Endodermal cell (in vitro differentiated cells): Measurements from ENCODE around the gene NEDD9. TPM values are rescaled to one million over a fixed set of nuclear protein-coding genes. Genes with fewer than 3 reads are reported as not detected.

ENCODE experiments used
- DNase-seq: peaks from one replicate; pipeline ENCODE4 v3.0.0-alpha.2; 2017
- H3K27ac ChIP-seq: 2 replicates; pipeline ENCODE4 v1.5.1; 2013; ENCODE audit warnings: mild to moderate bottlenecking, low read depth, low read length, moderate library complexity
- H3K27me3 ChIP-seq: 2 replicates; pipeline ENCODE4 v1.6.1; 2013; ENCODE audit warnings: mild to moderate bottlenecking, low read length, moderate library complexity; ENCODE audit not compliant: insufficient read depth, control insufficient read depth, poor library complexity, severe bottlenecking
- H3K36me3 ChIP-seq: 2 replicates; pipeline ENCODE4 v1.7.0; 2013; ENCODE audit warnings: mild to moderate bottlenecking, low read length, moderate library complexity; ENCODE audit not compliant: control insufficient read depth, insufficient read depth
- H3K4me1 ChIP-seq: one replicate; pipeline ENCODE4 v1.7.0; 2013; ENCODE audit warnings: low read length; ENCODE audit not compliant: control insufficient read depth, insufficient read depth
- H3K4me3 ChIP-seq: 2 replicates; pipeline ENCODE4 v1.5.1; 2013; ENCODE audit warnings: mild to moderate bottlenecking, low read length, moderate library complexity
- H3K9ac ChIP-seq: 2 replicates; pipeline ENCODE4 v1.6.1; 2013; ENCODE audit warnings: mild to moderate bottlenecking, low read length, moderate library complexity; ENCODE audit not compliant: poor library complexity, severe bottlenecking; ENCODE audit errors: extremely low read depth
- H3K9me3 ChIP-seq: 2 replicates; pipeline ENCODE4 v1.6.1; 2013; ENCODE audit warnings: mild to moderate bottlenecking, low read length, moderate library complexity; ENCODE audit not compliant: control insufficient read depth
- H3K27ac Mint-ChIP-seq: 2 replicates; pipeline ENCODE4 v1.8.0; 2020; ENCODE audit warnings: mixed read lengths
- H3K27me3 Mint-ChIP-seq: 2 replicates; pipeline ENCODE4 v1.8.0; 2021; ENCODE audit warnings: mild to moderate bottlenecking, mixed read lengths; ENCODE audit not compliant: insufficient read depth
- H3K36me3 Mint-ChIP-seq: 2 replicates; pipeline ENCODE4 v1.8.0; 2020; ENCODE audit warnings: low read depth, mixed read lengths
- H3K4me1 Mint-ChIP-seq: 2 replicates; pipeline ENCODE4 v1.8.0; 2020; ENCODE audit warnings: mixed read lengths
- H3K4me3 Mint-ChIP-seq: 2 replicates; pipeline ENCODE4 v1.8.0; 2020; ENCODE audit warnings: mild to moderate bottlenecking, moderate library complexity, mixed read lengths
- H3K9me3 Mint-ChIP-seq: 2 replicates; pipeline ENCODE4 v1.8.0; 2020; ENCODE audit warnings: mild to moderate bottlenecking, mixed read lengths
- WGBS, 2 experiments: methylation state at CpG; one replicate each; pipeline versions ENCODE4 v1.1.5 to v1.1.7; 2013; ENCODE audit warnings: missing lambda C conversion rate in 2 of 2, mixed read lengths in 1 of 2; ENCODE audit not compliant: insufficient coverage in 1 of 2, insufficient read length in 1 of 2; 5-methylcytosine and 5-hydroxymethylcytosine counted together
- total RNA-seq, 2 donors: library from RNA; stranded (reverse); fragmentation: NEBNext Ultra II Directional in 1 of 2; extraction: Animal tissue kit (Norgen Biotek cat#: 25700) in 1 of 2; gene quantifications; 2 replicates in 1 of 2; 3 replicates in 1 of 2; pipeline ENCODE4 v1.2.1, GENCODE V29; 2021
- TF ChIP-seq, protein P1 (sequence below): fragments of 200-600 bp; sonication (generic); conservative IDR thresholded peaks from 2 replicates; pipeline ENCODE4 v1.5.0; 2021; ENCODE audit warnings: antibody characterized with exemption, mild to moderate bottlenecking

The NEDD9 gene
- total RNA-seq, 2 donors from 2014 or later: 1.7 to 7.4 TPM

DNA sequence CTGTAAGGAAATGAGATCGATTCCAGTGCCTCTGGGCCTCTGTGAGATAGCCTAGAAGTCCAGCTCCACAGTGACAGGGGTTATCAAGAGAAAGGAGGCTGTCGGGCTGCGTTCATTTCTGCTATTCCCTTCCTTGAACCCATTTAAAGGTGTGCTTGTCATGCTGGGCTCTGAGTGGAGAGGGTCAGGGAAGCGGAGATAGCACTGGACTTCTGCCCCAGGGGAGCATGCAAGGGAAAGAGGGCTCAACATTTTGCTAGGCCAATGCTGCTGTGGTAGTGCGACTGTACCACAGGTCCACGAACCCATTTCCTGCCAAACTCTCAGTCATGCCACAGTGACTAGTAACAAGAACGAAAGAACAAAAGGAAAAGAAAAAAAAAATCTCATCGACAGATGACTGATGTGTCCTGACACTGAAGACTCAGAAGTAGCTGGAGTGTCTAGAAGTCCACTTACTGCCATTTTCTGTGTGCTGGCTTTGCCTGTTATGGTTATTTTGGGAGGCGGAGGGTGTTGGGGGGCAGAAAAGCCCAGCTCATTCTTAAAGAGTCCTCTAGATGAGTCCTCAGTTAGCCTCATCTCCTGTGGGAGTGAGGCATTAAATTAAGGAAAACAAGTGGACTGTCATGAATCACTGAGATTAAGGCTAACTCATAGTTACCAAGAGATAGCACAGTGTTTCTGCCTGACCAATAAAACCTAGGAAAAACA lies 8.1 kb downstream of the NEDD9 start:
- peak overlapping the region; percentile 72 for H3K27ac Mint-ChIP-seq
- H3K4me3 Mint-ChIP-seq: no peak overlapping the region
- H3K27ac ChIP-seq: no peak overlapping the region
- peaks cover 5% of the 10 kb centered on the region for H3K36me3 Mint-ChIP-seq
- TF ChIP-seq, protein P1, sequence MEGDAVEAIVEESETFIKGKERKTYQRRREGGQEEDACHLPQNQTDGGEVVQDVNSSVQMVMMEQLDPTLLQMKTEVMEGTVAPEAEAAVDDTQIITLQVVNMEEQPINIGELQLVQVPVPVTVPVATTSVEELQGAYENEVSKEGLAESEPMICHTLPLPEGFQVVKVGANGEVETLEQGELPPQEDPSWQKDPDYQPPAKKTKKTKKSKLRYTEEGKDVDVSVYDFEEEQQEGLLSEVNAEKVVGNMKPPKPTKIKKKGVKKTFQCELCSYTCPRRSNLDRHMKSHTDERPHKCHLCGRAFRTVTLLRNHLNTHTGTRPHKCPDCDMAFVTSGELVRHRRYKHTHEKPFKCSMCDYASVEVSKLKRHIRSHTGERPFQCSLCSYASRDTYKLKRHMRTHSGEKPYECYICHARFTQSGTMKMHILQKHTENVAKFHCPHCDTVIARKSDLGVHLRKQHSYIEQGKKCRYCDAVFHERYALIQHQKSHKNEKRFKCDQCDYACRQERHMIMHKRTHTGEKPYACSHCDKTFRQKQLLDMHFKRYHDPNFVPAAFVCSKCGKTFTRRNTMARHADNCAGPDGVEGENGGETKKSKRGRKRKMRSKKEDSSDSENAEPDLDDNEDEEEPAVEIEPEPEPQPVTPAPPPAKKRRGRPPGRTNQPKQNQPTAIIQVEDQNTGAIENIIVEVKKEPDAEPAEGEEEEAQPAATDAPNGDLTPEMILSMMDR: no peak
- peaks cover 1% of the 10 kb centered on the region for H3K9me3 Mint-ChIP-seq
- no peak for DNase-seq
- no peaks in the 10 kb centered on the region for H3K27me3 ChIP-seq
- H3K9ac ChIP-seq: no peak overlapping the region
- peaks cover 47% of the 10 kb centered on the region for H3K4me1 Mint-ChIP-seq
- H3K36me3 ChIP-seq: peaks cover 23% of the 10 kb centered on the region
- H3K27me3 Mint-ChIP-seq: no peaks in the 10 kb centered on the region
- no peak overlapping the region for H3K4me3 ChIP-seq
- peaks cover 6% of the 10 kb centered on the region for H3K4me1 ChIP-seq
- no peaks in the 10 kb centered on the region for H3K9me3 ChIP-seq
- 94% methylated on average over 4 to 9 of the region's 9 CpGs for WGBS, 2 experiments

DNA sequence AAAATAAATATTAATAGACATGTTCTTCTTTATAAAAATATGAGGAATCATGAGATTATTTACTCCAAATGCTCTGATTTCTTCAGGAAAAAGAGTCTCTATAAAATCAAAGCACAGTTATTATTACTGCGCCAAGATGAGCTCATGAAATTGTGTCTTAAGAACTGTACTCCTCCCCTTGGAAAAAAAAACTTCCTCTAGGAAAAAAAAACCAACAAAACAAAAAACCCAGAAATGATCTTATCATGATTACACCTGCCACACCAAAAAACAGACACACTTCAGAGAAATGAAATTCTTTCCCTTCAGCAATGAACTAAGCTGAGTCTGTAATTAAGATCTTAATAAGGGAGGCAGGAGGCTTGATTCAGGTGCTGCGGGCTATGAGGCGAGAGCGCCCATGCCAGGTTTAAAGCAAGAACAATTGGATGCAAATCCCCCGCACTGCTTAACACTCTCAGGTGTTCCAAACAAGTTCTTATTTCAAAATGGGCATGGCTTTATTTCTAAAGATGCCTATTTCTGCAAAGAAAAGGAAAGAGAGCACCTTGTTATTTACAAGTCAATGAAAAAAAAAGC lies 9.1 kb downstream of the NEDD9 start:
- DNase-seq: no peak
- Histone ChIP-seq H3K9me3 (no peaks in the 10 kb centered on the region), H3K36me3 (peaks cover 26% of the 10 kb centered on the region), H3K4me3 (no peak overlapping the region), H3K27ac (no peak overlapping the region), H3K4me1 (peaks cover 12% of the 10 kb centered on the region), H3K27me3 (no peaks in the 10 kb centered on the region), H3K9ac (no peak overlapping the region)
- H3K9me3 Mint-ChIP-seq: peaks cover 1% of the 10 kb centered on the region
- WGBS, 2 experiments: 93 to 100% methylated on average over 5 of the region's 5 CpGs
- H3K4me1 Mint-ChIP-seq: peaks cover 51% of the 10 kb centered on the region
- H3K4me3 Mint-ChIP-seq: no peak overlapping the region
- peaks cover 5% of the 10 kb centered on the region for H3K36me3 Mint-ChIP-seq
- H3K27ac Mint-ChIP-seq: no peak overlapping the region
- TF ChIP-seq, protein P1: no peak
- H3K27me3 Mint-ChIP-seq: no peaks in the 10 kb centered on the region

DNA sequence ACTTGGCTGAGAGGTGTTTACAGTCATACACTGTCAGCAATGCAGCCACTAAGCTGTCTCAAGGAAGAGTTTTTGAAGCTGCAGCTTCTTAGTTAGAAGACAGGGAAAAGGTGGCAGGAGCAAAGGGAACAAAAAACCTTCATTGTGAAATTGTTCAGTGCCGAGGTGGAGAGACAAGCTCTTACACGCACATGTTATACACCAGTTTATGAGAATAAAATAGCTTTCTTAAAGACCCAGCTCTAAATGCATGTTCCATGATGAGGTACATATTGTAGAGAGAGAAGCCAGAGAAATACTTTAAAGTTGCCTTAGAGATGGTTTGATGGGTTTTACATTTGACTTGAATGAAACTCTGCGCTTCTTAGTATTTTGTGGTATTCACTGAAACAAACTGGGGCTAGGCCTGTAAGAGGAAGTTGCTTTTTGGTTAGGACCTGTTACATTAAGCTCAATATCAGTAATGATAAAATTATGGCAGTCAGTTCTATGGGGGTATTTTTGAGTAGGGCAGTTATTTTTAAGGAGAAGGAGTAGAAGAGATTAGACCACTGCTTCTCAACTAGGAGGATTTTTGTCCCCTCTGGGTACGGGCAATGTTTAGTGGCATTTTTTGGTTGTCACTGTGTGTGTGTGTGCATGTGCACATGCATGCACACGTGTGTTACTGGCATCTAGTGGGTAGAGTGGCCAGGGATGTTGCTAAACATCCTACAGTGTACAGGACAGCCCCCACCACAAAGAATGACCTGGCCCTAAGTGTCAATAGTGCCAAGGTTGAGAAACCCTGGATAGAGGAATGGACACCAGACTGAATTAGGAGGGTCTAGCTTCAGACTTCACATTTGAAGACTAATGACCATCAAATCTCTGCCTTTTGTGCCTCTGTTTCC lies 9.8 kb downstream of the NEDD9 start:
- Histone ChIP-seq H3K4me1 (peaks cover 18% of the 10 kb centered on the region), H3K27ac (no peak overlapping the region), H3K36me3 (peaks cover 26% of the 10 kb centered on the region), H3K27me3 (no peaks in the 10 kb centered on the region), H3K4me3 (no peak overlapping the region), H3K9me3 (no peaks in the 10 kb centered on the region), H3K9ac (no peak overlapping the region)
- no peak overlapping the region for H3K4me3 Mint-ChIP-seq
- TF ChIP-seq, protein P1: no peak
- no peaks in the 10 kb centered on the region for H3K27me3 Mint-ChIP-seq
- H3K36me3 Mint-ChIP-seq: peaks cover 5% of the 10 kb centered on the region
- H3K9me3 Mint-ChIP-seq: peaks cover 1% of the 10 kb centered on the region
- 86 to 94% methylated on average over 2 to 5 of the region's 5 CpGs for WGBS, 2 experiments
- peaks cover 54% of the 10 kb centered on the region for H3K4me1 Mint-ChIP-seq
- DNase-seq: no peak
- H3K27ac Mint-ChIP-seq: no peak overlapping the region
